DND-41 (cell line): Measurements from ENCODE around the gene USP13.

Experiments
- CTCF ChIP-seq: IDR thresholded peaks from 2 replicates; pipeline ENCODE4 v1.5.1; 2012; ENCODE audit warnings: borderline replicate concordance, low read length, moderate library complexity, mild to moderate bottlenecking; ENCODE audit not compliant: poor library complexity, severe bottlenecking; ENCODE audit errors: extremely low read depth
- EZH2 ChIP-seq: IDR thresholded peaks from 3 replicates; pipeline ENCODE4 v1.6.1; 2012; ENCODE audit warnings: borderline replicate concordance, low read depth, mild to moderate bottlenecking, moderate library complexity, low read length, inconsistent platforms; ENCODE audit not compliant: severe bottlenecking

GRCh38 chr3:179660872-179661271, 8.0 kb downstream of the USP13 start:
- no peak for TF ChIP-seq CTCF
- no peak for TF ChIP-seq EZH2
